MCF 10A (cell line): ENCODE data around the gene RGS10. TPM values are rescaled to one million over a fixed set of nuclear protein-coding genes. Genes with fewer than 3 reads are reported as not detected.

Source experiments
- BruUV-seq: library from RNA; stranded (reverse); fragments of 400-500 nt; replicated peaks from 2 replicates; lab custom pipeline; 2021; lab: Mats Ljungman, UMichigan
- CTCF ChIA-PET: fragments of 300-600 bp; sonication (Branson Sonifier 250); formaldehyde crosslinking; extraction: SDS; loops from one replicate; lab custom pipeline; 2021; ENCODE audit warnings: antibody characterized with exemption, inconsistent platforms; lab: Yijun Ruan, JAX
- POLR2A ChIA-PET: fragments of 300-600, 350-650 bp; sonication (Branson Sonifier 250); formaldehyde crosslinking; extraction: SDS; loops from one replicate; lab custom pipeline; 2020; ENCODE audit warnings: antibody characterized with exemption, inconsistent platforms; lab: Yijun Ruan, JAX
- DNase-seq: peaks from one replicate; pipeline ENCODE4 v3.0.0-alpha.2; 2018; ENCODE audit not compliant: unreplicated experiment
- H3K27ac Mint-ChIP-seq: one replicate; pipeline ENCODE4 v1.8.0; 2022; ENCODE audit warnings: mild to moderate bottlenecking, low read depth, mixed read lengths; ENCODE audit not compliant: unreplicated experiment
- H3K27me3 Mint-ChIP-seq: one replicate; pipeline ENCODE4 v1.8.0; 2022; ENCODE audit warnings: mixed read lengths; ENCODE audit not compliant: insufficient read depth, unreplicated experiment
- H3K36me3 Mint-ChIP-seq: one replicate; pipeline ENCODE4 v1.8.0; 2022; ENCODE audit warnings: mild to moderate bottlenecking, moderate library complexity, mixed read lengths; ENCODE audit not compliant: insufficient read depth, unreplicated experiment
- H3K4me1 Mint-ChIP-seq: one replicate; pipeline ENCODE4 v1.8.0; 2022; ENCODE audit warnings: mixed read lengths; ENCODE audit not compliant: insufficient read depth, unreplicated experiment
- H3K4me3 Mint-ChIP-seq: one replicate; pipeline ENCODE4 v1.8.0; 2022; ENCODE audit warnings: mild to moderate bottlenecking, moderate library complexity, mixed read lengths; ENCODE audit not compliant: unreplicated experiment
- H3K9me3 Mint-ChIP-seq: one replicate; pipeline ENCODE4 v1.8.0; 2022; ENCODE audit warnings: mixed read lengths; ENCODE audit not compliant: unreplicated experiment
- CTCF ChIP-seq: fragments of 200-600 bp; IDR thresholded peaks from one replicate; pipeline ENCODE4 v1.8.0; 2022; ENCODE audit warnings: antibody characterized with exemption, mild to moderate bottlenecking; ENCODE audit not compliant: unreplicated experiment
- intact Hi-C: fragments of 100-400 bp; cut with micrococcal nuclease; formaldehyde crosslinking; loops from 2 replicates; pipeline ENCODE4 v1.14.1; 2022
- total RNA-seq: library from RNA; stranded (reverse); gene quantifications from 2 replicates; pipeline ENCODE4 v1.2.3, GENCODE V29; 2022

Gene RGS10
- total RNA-seq, 1 experiment from 2014 or later, result 26.0 TPM

DNA sequence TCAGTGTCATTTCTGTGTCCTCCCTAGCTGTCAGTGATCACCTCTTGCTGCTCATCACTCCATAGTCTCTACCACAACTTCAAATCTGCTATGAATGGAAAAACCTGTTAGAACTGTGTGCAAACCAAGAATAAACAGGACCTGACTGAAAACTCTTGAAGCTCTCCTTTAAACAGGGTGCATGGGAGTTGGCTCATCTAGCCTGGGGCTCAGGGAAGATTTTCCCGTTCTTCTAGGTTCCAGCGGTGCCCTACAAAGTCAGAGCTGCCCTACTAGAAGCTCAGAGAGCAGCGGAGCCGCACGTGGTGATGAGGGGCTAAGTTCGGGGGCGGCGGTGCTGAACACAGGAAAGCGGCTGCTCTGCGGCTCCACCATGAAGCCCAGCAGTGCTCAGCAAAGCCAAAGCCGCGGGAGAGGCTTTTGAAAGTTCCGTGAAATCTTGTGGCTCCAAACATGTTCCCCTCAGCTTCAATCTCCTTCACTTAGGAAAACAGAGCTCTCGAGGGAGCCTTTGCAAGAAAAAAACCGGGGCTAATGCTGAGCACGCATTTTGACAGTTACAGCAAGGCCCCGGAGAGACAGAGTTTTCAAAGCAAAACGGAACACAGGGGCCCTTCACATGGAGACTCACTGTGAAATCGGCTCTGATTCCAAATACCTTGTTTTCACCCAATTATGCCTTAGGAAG lies 30.5 kb downstream of the RGS10 start:
- H3K4me3 Mint-ChIP-seq, result no peak overlapping the region

DNA sequence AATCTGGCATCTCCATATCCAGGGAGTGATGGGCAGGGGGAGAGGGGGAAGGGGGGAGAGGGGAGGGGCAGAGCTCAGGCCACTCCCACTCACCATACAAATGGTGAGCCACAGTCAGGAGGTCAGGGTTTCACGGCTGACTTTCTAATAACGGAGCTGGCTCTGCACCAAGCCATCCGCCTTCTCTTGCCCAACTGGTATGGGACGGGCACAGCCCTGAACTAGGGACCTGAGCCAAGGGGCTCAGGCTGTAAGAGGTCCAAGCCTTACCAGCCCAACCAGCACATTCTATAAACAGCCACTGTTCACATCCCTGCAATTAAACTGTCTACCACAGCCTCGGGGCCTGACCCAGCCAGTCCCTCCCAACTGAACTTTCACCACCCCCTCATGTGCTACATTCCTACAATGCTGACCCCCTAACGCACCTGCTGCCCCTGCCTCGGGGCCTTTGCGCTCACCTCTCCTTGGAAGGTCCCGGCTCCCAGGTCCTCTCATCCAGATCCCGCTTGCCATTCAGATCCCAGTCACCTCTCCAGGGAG lies 32.5 kb downstream of the RGS10 start:
- intact Hi-C loops, result no loop called here
- peak overlapping the region; percentile 10 for H3K27ac Mint-ChIP-seq
- CTCF ChIA-PET, result no interaction called here
- POLR2A ChIA-PET, result interaction anchor here (0.6 kb wide), 1 partner anchor 72 kb away, joined by 3 read pairs; no protein-coding TSS in a partner anchor
- no peaks in the 10 kb centered on the region for H3K27me3 Mint-ChIP-seq
- peak; percentile 68 for DNase-seq
- no peak for TF ChIP-seq CTCF
- peaks cover 7% of the 10 kb centered on the region for H3K4me1 Mint-ChIP-seq
- no peaks in the 10 kb centered on the region for H3K9me3 Mint-ChIP-seq
- H3K36me3 Mint-ChIP-seq, result peaks cover 11% of the 10 kb centered on the region
- no TSS peak for BruUV-seq
- H3K4me3 Mint-ChIP-seq, result no peak overlapping the region

More for the DNA sequence above, 30.5 kb downstream of the RGS10 start:
- Mint-ChIP-seq H3K27ac (no peak overlapping the region), H3K9me3 (no peaks in the 10 kb centered on the region), H3K4me1 (peaks cover 7% of the 10 kb centered on the region), H3K27me3 (no peaks in the 10 kb centered on the region), H3K36me3 (peaks cover 11% of the 10 kb centered on the region)
- POLR2A ChIA-PET, result interaction anchor here (0.7 kb wide), 1 partner anchor 13 kb away, joined by 3 read pairs; no protein-coding TSS in a partner anchor
- CTCF ChIA-PET, result interaction anchor here (0.6 kb wide), 2 partner anchors 17 to 78 kb away, joined by 3 read pairs; no protein-coding TSS in a partner anchor
- BruUV-seq, result no TSS peak
- no peak for DNase-seq
- no peak for TF ChIP-seq CTCF
- intact Hi-C loops, result no loop called here

GRCh38 chr10:119507115-119507514 lies 35.4 kb downstream of the RGS10 start:
- ChIA-PET CTCF (no interaction called here), POLR2A (no interaction called here)
- H3K27me3 Mint-ChIP-seq, result no peaks in the 10 kb centered on the region
- H3K27ac Mint-ChIP-seq, result no peak overlapping the region
- no peak for TF ChIP-seq CTCF
- H3K4me1 Mint-ChIP-seq, result peaks cover 7% of the 10 kb centered on the region
- intact Hi-C loops, result no loop called here
- BruUV-seq, result no TSS peak
- DNase-seq, result no peak
- H3K9me3 Mint-ChIP-seq, result no peaks in the 10 kb centered on the region
- H3K4me3 Mint-ChIP-seq, result no peak overlapping the region
- peaks cover 7% of the 10 kb centered on the region for H3K36me3 Mint-ChIP-seq

- no TSS peak for BruUV-seq
- CTCF ChIA-PET, result interaction anchor here (1.0 kb wide), 1 partner anchor 299 kb away, joined by 5 read pairs; no protein-coding TSS in a partner anchor
- POLR2A ChIA-PET, result no interaction called here
- intact Hi-C loops, result no loop called here
- Mint-ChIP-seq H3K4me3 (no peak overlapping the region), H3K9me3 (no peaks in the 10 kb centered on the region), H3K4me1 (peaks cover 7% of the 10 kb centered on the region), H3K36me3 (peaks cover 7% of the 10 kb centered on the region), H3K27me3 (no peaks in the 10 kb centered on the region), H3K27ac (no peak overlapping the region)
- DNase-seq, result no peak
- TF ChIP-seq CTCF, result no peak
Observed at GRCh38 chr10:119505588-119506315, 36.8 kb downstream of the RGS10 start.
